ENCODE measurements around the gene CYB5R4. TPM values are rescaled to one million over a fixed set of nuclear protein-coding genes. Genes with fewer than 3 reads are reported as not detected.

CYB5R4 gene
- total and polyA plus RNA-seq, 2 of the 13 experiments (the other 11 are each of a cell fraction or from before 2014, with no cell fraction given), result 5.3 to 26.1 TPM

DNA sequence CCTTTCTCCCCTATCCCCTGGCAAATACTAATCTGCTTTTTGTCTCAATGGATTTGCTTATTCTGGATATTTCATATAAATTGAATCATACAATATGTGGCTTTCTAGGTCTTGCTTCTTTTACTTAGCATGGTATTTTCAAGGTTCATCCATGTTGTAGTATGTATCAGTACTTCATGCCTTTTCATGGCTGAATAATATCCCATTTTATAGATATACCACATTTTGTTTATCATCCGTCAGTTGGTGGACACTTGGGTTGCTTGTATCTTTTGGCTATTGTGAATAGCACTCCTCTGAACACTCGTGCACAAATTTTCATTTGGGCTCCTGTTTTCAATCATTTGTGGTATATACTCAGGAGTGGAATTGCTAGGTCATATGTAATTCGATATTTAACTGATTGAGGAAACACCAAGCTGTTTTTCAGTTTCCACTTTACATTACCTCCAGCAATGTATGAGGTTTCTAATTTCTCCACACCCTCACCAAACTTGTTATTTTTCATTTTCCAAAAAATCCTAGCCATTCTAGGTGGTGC is 36.8 kb upstream of the CYB5R4 start:
- ChIA-PET POLR2A (no interaction called here), CTCF (ENCODE audit: low intra/inter-chr PET ratio, low total read pairs) (no interaction called here)
- in situ Hi-C loops (cut with HindIII; ENCODE audit: extremely low pct_ligation_motif_present, low pct_unique_long_range_greater_than_20kb), result no loop called here
- FAIRE-seq (no peak), DNase-seq (ENCODE audit: low spot score) (no peak), ATAC-seq (no peak)
- Histone ChIP-seq H2AFZ (ENCODE audit: low read length) (no peak overlapping the region), H3K9me3 (ENCODE audit: low read length) (no peaks in the 10 kb centered on the region), H3K4me3 (replicated peaks in 1 of 3; ENCODE audit: insufficient read depth in 1 of 3, low read depth in 2 of 3, low read length in 3 of 3) (no peak overlapping the region), H3K4me2 (ENCODE audit: low read depth, low read length) (no peak overlapping the region), H3K36me3 (replicated peaks in 1 of 2; ENCODE audit: control insufficient read depth in 1 of 2, insufficient read depth in 2 of 2, low read length in 2 of 2) (no peaks in the 10 kb centered on the region), H3K4me1 (ENCODE audit: insufficient read depth, low read length) (no peaks in the 10 kb centered on the region), H3K27ac (ENCODE audit: extremely low read length, insufficient read depth, low read length) (no peak overlapping the region), H3K79me2 (ENCODE audit: insufficient read depth, low read length) (no peaks in the 10 kb centered on the region), H3K9ac (ENCODE audit: insufficient read depth, low read depth, low read length) (no peak overlapping the region), H3K27me3 (ENCODE audit: control insufficient read depth in 1 of 2, insufficient read depth in 2 of 2, low read length in 2 of 2) (no peaks in the 10 kb centered on the region; a peak in 1 of 5 replicates), H4K20me1 (ENCODE audit: insufficient read depth, low read length) (no peaks in the 10 kb centered on the region)
- BruUV-seq (replicated peaks), result no TSS peak
- intact Hi-C loops (cut with micrococcal nuclease; ENCODE audit: unreplicated experiment), result no loop called here
- WGBS (ENCODE audit: low lambda C conversion rate), result 4% methylated on average over 3 of the region's 3 CpGs
- TF ChIP-seq SP2 (CRISPR knock-in tag; IDR thresholded peaks at IDR 0.05) (no peak), ZNF749 (CRISPR knock-in tag; IDR thresholded peaks at IDR 0.05; ENCODE audit: borderline replicate concordance) (no peak), ZNF569 (CRISPR knock-in tag; IDR thresholded peaks at IDR 0.05; ENCODE audit: borderline replicate concordance) (no peak), IRF2 (CRISPR knock-in tag; IDR thresholded peaks at IDR 0.05) (no peak), ZNF616 (CRISPR knock-in tag; IDR thresholded peaks at IDR 0.05; ENCODE audit: low read depth) (no peak), HOXA9 (CRISPR knock-in tag; IDR thresholded peaks at IDR 0.05; ENCODE audit: borderline replicate concordance) (no peak), RBM39 (IDR thresholded peaks at IDR 0.05; ENCODE audit: low read depth, low read length, poor library complexity, severe bottlenecking) (no peak), NR2C2 (CRISPR knock-in tag; IDR thresholded peaks at IDR 0.05; ENCODE audit: borderline replicate concordance) (no peak), MXD4 (CRISPR knock-in tag; IDR thresholded peaks at IDR 0.05) (no peak), ZBTB26 (CRISPR knock-in tag; IDR thresholded peaks at IDR 0.05; ENCODE audit: borderline replicate concordance) (no peak), CCDC6 (CRISPR knock-in tag; IDR thresholded peaks at IDR 0.05) (no peak), ZNF784 (CRISPR knock-in tag; IDR thresholded peaks at IDR 0.05; ENCODE audit: borderline replicate concordance) (no peak), ZMAT3 (CRISPR knock-in tag; conservative IDR thresholded peaks at IDR 0.05) (no peak)
- TF ChIP-seq, protein P1, sequence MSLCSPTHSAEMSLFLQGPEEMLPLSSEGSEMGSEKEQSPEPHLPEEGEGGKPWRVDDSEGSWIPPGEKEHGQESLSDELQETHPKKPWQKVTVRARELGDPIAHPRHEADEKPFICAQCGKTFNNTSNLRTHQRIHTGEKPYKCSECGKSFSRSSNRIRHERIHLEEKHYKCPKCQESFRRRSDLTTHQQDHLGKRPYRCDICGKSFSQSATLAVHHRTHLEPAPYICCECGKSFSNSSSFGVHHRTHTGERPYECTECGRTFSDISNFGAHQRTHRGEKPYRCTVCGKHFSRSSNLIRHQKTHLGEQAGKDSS (CRISPR knock-in tag; IDR thresholded peaks at IDR 0.05; ENCODE audit: borderline replicate concordance, low read depth), result no peak
- TF ChIP-seq, protein P2, sequence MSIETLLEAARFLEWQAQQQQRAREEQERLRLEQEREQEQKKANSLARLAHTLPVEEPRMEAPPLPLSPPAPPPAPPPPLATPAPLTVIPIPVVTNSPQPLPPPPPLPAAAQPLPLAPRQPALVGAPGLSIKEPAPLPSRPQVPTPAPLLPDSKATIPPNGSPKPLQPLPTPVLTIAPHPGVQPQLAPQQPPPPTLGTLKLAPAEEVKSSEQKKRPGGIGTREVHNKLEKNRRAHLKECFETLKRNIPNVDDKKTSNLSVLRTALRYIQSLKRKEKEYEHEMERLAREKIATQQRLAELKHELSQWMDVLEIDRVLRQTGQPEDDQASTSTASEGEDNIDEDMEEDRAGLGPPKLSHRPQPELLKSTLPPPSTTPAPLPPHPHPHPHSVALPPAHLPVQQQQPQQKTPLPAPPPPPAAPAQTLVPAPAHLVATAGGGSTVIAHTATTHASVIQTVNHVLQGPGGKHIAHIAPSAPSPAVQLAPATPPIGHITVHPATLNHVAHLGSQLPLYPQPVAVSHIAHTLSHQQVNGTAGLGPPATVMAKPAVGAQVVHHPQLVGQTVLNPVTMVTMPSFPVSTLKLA (IDR thresholded peaks at IDR 0.05), result no peak

Measured in HepG2 (cell line).